Large intestine (tissue), 3 donors: ENCODE data around the gene DNAJC18. TPM values are rescaled to one million over a fixed set of nuclear protein-coding genes. Genes with fewer than 3 reads are reported as not detected.

Experiments
- DNase-seq, 2 donors: peaks; one replicate each; pipeline versions ENCODE4 v3.0.0 to v3.0.0-alpha.2; 2013
- H3K27ac ChIP-seq: one replicate; pipeline ENCODE4 v1.5.1; 2013; ENCODE audit warnings: low read length
- H3K27me3 ChIP-seq: 2 replicates; pipeline ENCODE4 v1.6.1; 2013; ENCODE audit warnings: low read length; ENCODE audit not compliant: control insufficient read depth, insufficient read depth
- H3K36me3 ChIP-seq: 2 replicates; pipeline ENCODE4 v1.6.1; 2013; ENCODE audit warnings: low read length; ENCODE audit not compliant: control insufficient read depth, insufficient read depth
- H3K4me1 ChIP-seq: one replicate; pipeline ENCODE4 v1.6.1; 2013; ENCODE audit warnings: low read length; ENCODE audit not compliant: control insufficient read depth, insufficient read depth
- H3K4me3 ChIP-seq: one replicate; pipeline ENCODE4 v1.5.1; 2013; ENCODE audit warnings: low read length
- H3K9me3 ChIP-seq: one replicate; pipeline ENCODE4 v1.6.1; 2013; ENCODE audit warnings: mild to moderate bottlenecking, low read depth, low read length, moderate library complexity; ENCODE audit not compliant: control insufficient read depth
- WGBS: methylation state at CpG from one replicate; pipeline ENCODE4 v1.1.5; 2013; ENCODE audit warnings: low lambda C conversion rate; ENCODE audit not compliant: insufficient coverage; 5-methylcytosine and 5-hydroxymethylcytosine counted together
- polyA plus RNA-seq: library from polyadenylated mRNA; unstranded; fragments of 120-200 nt; gene quantifications from one replicate; pipeline ENCODE4 v1.2.1, GENCODE V29; 2013

DNAJC18 gene
- polyA plus RNA-seq, 1 donor, result 8.7 TPM

DNA sequence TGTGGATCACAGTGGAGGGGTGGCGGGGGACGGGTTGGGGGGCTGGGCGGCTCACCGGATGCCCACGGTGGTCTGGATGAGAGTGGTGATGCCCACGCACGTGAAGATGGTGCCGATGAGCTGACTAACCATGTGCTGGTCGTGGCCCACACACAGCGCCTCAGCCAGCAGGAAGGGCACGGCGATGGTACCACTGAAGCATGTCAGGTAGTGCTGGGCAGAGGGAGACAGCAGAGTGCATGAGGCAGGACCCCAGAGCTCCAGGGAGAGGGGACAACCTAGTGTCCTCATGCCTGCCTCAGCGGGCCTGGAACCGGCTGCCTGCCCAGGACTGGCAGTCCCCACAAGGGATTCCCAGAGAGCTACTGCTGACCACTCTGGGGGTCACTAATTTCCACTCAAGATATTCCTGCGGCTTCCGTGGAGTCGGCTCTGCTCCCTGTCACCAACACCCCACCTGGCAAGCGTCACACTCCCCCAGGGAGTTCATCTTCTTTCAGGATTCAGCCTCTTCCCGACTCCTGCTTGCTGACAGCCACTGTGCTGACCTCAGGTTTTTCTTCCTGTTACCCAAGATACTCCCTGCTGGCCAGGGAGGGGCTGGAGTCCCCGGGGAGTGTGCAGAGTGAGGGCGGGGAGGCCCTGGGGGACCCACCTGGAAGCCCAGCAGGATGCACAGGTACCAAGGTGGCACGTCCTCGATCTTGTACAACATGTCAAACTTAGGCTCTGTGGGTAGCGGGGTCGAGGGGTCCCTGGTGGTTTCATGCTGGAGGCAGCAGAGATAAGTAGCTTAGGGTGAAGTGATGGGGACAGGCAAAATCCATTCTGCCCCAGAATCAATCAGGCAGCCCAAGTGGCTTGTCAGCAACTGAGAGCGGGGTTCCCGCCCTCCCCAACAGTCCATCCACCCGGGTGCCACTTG, 57.2 kb downstream of the DNAJC18 start:
- peaks cover 65% of the 10 kb centered on the region for H3K4me1 ChIP-seq
- peak in 1 of 2 donors; percentile 57 for DNase-seq
- peaks cover 2% of the 10 kb centered on the region for H3K9me3 ChIP-seq
- H3K4me3 ChIP-seq, result peak overlapping the region; percentile 23
- H3K27ac ChIP-seq, result peak overlapping the region; percentile 59
- no CpG with 5 or more reads among the region's 28 CpGs for WGBS
- H3K36me3 ChIP-seq, result peaks cover 14% of the 10 kb centered on the region
- no peaks in the 10 kb centered on the region for H3K27me3 ChIP-seq

DNA sequence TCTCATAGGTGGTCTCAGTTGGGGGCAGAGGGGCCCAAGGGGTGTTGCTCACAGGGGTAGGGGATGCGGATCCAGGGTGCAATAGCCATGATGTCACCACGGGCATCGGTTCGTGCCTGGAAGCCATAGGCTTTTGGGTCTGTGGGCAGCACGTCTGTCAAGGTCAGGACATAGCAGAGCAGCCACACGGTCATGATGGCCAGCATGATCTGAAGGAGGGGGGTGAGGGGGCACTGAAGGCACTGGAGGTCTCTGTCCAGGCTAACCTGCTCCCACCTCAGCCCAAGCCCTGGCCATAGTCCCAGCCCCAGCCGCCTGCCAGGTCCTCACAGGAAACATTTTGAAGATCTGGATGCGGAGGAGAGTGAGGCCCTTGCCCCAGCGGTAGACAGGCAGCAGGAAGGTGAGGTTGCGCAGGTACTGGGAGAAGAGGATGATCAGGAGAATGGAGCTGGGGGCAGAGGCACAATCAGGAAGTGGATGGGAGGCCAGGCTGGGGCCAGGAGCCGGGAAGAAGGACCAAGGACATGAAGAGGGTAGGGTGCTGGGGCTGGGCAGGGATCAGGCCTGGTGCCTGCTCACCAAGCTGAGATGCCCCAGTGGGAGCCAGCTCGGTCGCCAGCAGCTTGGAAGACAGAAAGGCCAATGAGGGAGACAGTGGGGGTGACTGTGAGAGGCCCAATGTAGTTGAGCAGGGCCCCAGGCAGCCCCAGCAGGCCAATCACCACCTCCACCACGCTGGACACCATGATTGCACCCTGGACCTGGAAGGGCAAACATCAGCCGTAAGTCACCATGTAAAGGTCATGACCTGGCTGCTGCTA, 59.5 kb downstream of the DNAJC18 start:
- DNase-seq, result no peak
- Histone ChIP-seq H3K27me3 (no peaks in the 10 kb centered on the region), H3K4me1 (peaks cover 53% of the 10 kb centered on the region), H3K9me3 (peaks cover 2% of the 10 kb centered on the region), H3K4me3 (no peak overlapping the region), H3K36me3 (peaks cover 17% of the 10 kb centered on the region), H3K27ac (no peak overlapping the region)
- no CpG with 5 or more reads among the region's 15 CpGs for WGBS

DNA sequence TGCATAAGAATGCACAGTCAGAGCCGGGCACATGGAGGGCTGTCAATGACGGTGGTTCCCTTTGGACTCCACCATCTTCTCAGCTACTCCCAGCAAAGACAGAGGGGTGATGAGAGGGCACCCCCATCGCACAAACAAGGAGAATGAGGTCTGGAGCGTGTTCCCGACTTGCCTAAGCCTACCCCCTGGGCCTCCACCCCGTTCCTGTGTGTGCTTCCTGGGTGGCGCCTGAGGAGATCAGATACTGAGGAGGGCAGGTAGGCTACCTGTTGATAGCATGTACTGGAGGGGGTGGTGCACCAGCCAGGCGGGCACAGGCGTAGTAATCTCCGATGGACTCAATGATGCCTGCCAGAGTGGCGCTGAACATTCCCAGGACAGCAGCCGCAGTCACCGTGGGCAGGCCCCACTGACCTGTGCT, 60.4 kb downstream of the DNAJC18 start:
- no CpG with 5 or more reads among the region's 13 CpGs for WGBS
- H3K4me3 ChIP-seq, result no peak overlapping the region
- H3K9me3 ChIP-seq, result peaks cover 2% of the 10 kb centered on the region
- DNase-seq, result peak in 1 of 2 donors; percentile 33
- no peak overlapping the region for H3K27ac ChIP-seq
- peaks cover 44% of the 10 kb centered on the region for H3K4me1 ChIP-seq
- H3K36me3 ChIP-seq, result peaks cover 21% of the 10 kb centered on the region
- H3K27me3 ChIP-seq, result no peaks in the 10 kb centered on the region

DNA sequence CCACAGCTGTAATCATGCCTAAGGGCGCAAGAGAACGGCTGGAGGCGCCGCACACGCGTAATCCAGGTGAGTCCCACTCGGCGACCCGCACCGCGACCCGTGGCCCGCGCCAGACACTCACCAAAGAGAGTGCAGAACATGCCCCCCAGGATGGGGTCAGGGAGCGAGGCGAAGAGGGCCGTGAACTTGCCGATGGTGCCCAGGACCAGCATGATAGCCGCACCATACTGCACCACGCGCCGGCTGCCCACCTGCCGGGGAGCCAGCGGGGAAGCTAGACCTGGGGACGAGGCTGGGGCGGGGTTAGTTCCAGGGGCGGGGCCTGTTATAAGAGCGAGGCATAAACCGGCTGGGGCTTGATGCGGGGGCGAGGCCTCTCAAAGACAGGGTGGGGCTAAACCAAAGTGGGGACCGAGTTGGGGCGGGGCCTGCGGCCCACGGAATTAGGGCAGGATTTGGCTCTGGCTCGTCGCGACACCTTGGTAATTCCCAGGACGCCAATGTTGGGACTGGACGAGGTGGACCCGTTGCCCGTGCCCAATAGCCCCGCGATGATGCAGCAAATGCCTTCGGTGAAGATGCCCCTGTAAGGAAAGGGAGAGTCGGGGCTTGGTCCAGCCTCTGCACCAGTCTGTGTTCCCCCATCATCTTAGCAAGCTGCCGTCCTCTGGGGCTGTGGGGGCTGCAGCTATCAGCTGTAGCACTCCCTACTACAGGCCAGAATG, 61.1 kb downstream of the DNAJC18 start:
- Histone ChIP-seq H3K4me3 (no peak overlapping the region), H3K27me3 (no peaks in the 10 kb centered on the region), H3K4me1 (peaks cover 41% of the 10 kb centered on the region), H3K9me3 (peaks cover 2% of the 10 kb centered on the region), H3K36me3 (peaks cover 21% of the 10 kb centered on the region), H3K27ac (no peak overlapping the region)
- no CpG with 5 or more reads among the region's 47 CpGs for WGBS
- DNase-seq, result no peak

DNA sequence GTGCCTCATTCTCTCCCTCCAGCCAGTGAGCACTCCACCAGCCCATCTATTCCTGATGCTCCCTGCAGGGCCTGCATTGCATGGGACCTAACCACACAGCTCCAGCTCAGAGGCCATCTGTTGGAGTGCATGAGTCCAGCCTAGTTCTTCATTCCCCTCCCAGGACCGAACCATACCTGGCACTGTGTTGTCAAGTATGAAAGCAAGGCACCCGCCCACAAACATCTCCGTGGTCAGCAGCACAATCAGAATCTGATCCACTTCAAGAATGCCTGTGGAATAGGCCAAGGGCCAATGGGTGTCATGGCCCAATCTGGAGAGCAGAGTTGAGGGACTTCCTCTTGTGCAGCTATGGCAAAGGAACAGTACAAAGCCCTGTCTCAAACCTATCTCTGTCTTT, 62.1 kb downstream of the DNAJC18 start:
- Histone ChIP-seq H3K4me1 (peaks cover 34% of the 10 kb centered on the region), H3K27ac (no peak overlapping the region), H3K9me3 (peaks cover 2% of the 10 kb centered on the region), H3K36me3 (peaks cover 24% of the 10 kb centered on the region), H3K27me3 (no peaks in the 10 kb centered on the region), H3K4me3 (no peak overlapping the region)
- no peak for DNase-seq
- no CpG with 5 or more reads among the region's 3 CpGs for WGBS

DNA sequence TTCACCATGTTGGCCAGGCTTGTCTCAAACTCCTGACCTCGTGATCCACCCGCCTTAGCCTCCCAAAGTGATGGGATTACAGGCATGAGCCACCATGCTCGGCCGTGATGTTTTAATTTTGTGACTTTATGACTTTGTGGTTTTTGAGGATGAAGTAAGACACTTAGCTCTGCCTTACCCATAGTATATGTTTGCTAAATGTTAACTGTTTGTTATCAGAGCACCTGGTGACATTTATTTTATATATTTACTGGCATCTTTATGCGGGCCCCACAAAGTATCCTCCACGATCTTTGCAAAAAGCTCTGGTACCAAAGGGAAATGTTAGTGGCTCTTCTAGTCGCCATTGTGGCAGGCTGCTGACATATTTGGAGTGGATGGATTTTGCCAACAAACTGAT, 63.0 kb downstream of the DNAJC18 start:
- no peak for DNase-seq
- H3K27ac ChIP-seq, result no peak overlapping the region
- H3K36me3 ChIP-seq, result peaks cover 32% of the 10 kb centered on the region
- no peak overlapping the region for H3K4me3 ChIP-seq
- peaks cover 2% of the 10 kb centered on the region for H3K9me3 ChIP-seq
- peaks cover 26% of the 10 kb centered on the region for H3K4me1 ChIP-seq
- no CpG with 5 or more reads among the region's 7 CpGs for WGBS
- H3K27me3 ChIP-seq, result no peaks in the 10 kb centered on the region

DNA sequence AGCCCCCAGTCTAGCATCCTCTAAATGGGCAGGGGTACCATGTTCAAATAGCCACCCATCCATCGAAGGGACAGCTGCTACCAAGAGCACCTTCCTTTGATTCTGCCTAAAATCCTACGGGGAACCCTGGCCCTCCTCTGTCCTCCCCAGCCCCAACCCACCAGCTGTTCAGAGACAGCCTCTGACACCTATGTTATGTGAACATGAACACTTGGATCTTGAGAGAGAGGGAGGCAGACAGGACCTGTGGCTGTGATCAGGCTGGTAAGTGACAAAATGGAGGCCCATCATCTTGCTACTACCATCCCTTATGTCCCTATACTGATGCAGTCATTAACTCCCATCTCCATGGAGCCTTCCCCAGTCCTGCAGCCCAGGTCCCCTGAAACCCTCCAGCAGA, 64.4 kb downstream of the DNAJC18 start:
- DNase-seq, result no peak
- Histone ChIP-seq H3K36me3 (peaks cover 38% of the 10 kb centered on the region), H3K4me1 (peaks cover 15% of the 10 kb centered on the region), H3K27ac (no peak overlapping the region), H3K27me3 (no peaks in the 10 kb centered on the region), H3K4me3 (no peak overlapping the region), H3K9me3 (peaks cover 2% of the 10 kb centered on the region)
- 100% methylated on average over 1 of the region's 2 CpGs for WGBS

DNA sequence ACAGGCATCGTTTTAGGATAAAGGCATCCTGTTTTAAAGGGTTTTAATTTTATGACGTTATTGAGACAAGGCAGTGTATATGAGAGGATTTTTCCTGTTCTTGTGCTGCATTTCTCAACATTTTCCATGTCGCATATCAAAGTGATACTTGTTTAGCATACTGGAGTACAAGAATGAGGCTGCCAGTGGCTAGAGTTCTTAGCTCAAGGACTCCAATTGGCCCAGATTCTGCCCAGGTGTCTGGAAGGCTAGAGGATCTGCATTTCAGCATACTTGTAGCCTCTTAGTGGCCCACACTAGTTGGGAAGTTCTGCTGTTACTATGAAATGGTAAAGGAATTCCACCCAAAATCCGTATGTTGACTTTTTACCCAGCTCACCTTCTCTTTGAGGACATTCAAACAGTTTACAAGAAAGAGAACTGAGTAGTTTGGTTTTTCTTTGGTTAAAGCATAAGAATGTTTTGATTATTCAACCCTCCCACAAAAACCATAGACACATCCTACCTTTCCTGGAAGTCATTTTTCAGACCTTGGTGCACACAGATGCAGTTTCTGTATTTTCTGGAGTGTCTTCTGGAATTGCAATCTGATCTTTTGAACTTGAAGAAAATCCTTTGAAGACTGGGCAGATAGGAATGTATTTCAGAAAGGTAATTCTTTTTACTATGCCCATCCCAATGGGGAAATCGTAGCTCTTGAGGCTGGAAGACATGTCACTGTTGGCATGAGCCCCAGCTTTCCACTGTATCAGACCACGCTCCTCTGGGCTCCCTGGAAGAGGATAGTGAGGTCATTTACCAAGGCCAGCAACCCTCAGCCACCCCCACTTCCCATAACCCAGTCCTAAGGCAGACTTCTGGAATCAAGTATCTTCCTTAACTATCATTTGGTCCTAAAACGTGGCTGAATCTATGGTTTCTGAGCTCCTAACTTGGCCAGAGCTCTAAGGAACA, 67.6 kb downstream of the DNAJC18 start:
- Histone ChIP-seq H3K27ac (no peak overlapping the region), H3K27me3 (no peaks in the 10 kb centered on the region), H3K4me1 (peaks cover 4% of the 10 kb centered on the region), H3K9me3 (no peaks in the 10 kb centered on the region), H3K4me3 (no peak overlapping the region), H3K36me3 (peaks cover 42% of the 10 kb centered on the region)
- WGBS, result 90% methylated on average over 2 of the region's 7 CpGs
- DNase-seq, result no peak

DNA sequence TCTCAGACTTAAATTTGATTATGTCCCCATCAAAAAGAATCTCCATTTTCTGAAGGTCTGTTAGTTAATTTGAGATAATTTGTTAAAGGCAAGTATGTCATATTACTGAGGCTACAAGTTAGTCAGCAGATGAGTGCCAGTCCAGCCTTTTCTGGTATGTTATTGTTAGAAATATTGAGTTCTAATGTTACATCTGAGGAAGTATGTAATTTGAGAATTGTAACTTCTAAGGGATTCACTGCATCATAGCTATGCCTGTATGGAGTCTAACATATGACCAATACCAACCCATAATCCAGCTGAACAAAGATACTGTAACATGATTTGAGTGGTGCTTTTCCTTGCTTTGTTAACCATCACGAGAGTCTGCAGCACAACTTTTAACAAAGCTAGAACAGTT, 70.1 kb downstream of the DNAJC18 start:
- DNase-seq, result no peak
- Histone ChIP-seq H3K9me3 (no peaks in the 10 kb centered on the region), H3K4me1 (peaks cover 4% of the 10 kb centered on the region), H3K27ac (no peak overlapping the region), H3K4me3 (no peak overlapping the region), H3K36me3 (peaks cover 57% of the 10 kb centered on the region), H3K27me3 (no peaks in the 10 kb centered on the region)
- WGBS, result no CpG with 5 or more reads among the region's 1 CpG
